ENCODE results near the gene OMP.

DNA sequence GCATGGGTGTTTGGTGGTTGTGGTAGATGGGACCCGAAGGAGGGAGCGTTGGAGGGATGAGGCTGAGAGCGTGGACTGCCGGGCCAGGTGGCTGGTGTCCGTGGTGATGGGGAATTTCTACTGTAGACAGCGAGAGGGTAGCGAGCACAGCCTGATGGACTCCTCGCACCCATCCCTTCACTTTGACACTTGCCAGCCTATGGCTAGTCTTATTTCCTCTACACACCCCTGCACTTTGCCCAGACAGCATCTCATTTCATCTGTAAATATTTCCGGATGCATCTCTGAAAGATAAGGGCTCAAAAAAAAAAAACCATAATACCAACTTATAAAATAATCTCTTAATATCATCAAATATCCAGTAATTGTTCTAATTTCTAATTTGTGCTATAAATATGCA, 5.8 kb downstream of the OMP start:
- TF ChIP-seq, protein P1, sequence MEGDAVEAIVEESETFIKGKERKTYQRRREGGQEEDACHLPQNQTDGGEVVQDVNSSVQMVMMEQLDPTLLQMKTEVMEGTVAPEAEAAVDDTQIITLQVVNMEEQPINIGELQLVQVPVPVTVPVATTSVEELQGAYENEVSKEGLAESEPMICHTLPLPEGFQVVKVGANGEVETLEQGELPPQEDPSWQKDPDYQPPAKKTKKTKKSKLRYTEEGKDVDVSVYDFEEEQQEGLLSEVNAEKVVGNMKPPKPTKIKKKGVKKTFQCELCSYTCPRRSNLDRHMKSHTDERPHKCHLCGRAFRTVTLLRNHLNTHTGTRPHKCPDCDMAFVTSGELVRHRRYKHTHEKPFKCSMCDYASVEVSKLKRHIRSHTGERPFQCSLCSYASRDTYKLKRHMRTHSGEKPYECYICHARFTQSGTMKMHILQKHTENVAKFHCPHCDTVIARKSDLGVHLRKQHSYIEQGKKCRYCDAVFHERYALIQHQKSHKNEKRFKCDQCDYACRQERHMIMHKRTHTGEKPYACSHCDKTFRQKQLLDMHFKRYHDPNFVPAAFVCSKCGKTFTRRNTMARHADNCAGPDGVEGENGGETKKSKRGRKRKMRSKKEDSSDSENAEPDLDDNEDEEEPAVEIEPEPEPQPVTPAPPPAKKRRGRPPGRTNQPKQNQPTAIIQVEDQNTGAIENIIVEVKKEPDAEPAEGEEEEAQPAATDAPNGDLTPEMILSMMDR (IDR thresholded peaks at IDR 0.05), result no peak
- no peak for TF ChIP-seq ZFX (IDR thresholded peaks at IDR 0.05; ENCODE audit: borderline replicate concordance)

All from 22Rv1 (cell line).